HG03139 (cell line): ENCODE results near the gene TBC1D2B.

ENCODE experiments used
- ATAC-seq: cut with Tn5 transposase; IDR thresholded peaks from one replicate; pipeline ENCODE4 v1.9.1; 2021; ENCODE audit not compliant: unreplicated experiment

The TBC1D2B gene

DNA sequence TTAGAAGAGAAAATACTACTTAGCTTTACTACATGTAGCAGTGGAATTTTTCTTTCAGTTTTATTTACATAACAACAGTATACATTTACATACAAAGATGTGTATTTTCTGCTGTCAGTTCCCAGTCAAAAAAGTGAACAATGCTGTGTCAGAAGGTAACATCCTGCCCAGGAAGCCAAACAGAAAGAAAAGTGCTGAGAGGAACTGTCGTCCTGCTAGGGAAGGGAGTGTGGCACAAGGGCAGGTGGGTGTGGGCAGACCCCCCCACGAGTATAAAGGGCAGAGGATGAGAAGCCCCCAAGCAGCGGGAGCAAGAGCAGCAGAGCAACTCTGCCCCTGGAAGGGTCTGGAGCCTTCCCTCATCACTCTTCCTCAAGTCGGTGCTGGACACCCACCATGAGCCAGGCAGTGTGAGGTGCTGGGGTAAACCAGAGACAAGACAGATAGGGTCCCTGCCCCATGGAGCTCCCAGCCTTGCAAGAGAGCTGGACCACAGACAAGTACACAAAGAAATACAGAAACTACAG, 39.7 kb downstream of the TBC1D2B start:
- ATAC-seq = no peak

DNA sequence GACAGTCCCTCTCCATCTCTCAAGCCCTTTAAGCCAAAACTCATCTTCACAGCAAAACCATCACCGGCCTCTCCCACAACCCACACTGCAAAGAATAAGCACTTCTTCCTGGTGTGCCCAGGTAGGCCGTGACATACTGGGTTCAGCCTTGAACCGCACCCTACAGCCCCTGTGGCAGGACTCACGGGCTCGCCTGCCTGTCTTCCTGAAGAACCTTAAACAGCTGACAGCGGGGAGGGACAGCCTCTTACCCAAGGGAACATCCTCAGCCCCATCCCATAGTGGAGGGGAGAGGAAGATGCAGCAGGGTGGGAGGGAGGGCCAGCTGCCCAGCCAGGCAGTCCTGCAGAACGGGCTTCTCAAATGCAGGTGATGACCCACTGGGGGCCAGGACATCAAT, 40.2 kb downstream of the TBC1D2B start:
- ATAC-seq = no peak

GRCh38 chr15:78035861-78036476, 41.5 kb downstream of the TBC1D2B start:
- ATAC-seq = no peak

GRCh38 chr15:78035321-78035751, 42.2 kb downstream of the TBC1D2B start:
- no peak for ATAC-seq

GRCh38 chr15:78034495-78035191, 42.9 kb downstream of the TBC1D2B start:
- peak; percentile 73 for ATAC-seq

GRCh38 chr15:78033864-78034263, 43.6 kb downstream of the TBC1D2B start:
- ATAC-seq = no peak

GRCh38 chr15:78032671-78033070, 44.8 kb downstream of the TBC1D2B start:
- no peak for ATAC-seq

DNA sequence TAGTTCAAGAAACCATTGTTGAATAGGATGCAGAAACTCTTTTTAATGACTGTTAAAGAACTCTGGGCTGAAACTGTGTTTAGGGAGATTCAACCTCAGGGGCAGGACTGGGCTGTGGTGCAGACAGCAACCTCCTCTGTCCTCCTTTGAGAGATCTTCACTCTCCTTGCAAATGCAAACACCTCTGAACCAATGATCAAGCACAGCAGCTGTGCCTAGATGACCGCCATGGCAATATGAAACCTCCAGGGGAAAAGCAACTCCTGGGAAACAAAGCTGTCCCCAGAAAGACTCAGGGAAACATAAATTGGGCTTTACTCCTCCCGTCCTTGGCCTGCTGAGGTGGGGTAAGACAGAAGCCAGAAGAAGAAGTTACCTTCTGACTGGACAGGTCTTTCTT, 52.6 kb downstream of the TBC1D2B start:
- ATAC-seq = no peak

DNA sequence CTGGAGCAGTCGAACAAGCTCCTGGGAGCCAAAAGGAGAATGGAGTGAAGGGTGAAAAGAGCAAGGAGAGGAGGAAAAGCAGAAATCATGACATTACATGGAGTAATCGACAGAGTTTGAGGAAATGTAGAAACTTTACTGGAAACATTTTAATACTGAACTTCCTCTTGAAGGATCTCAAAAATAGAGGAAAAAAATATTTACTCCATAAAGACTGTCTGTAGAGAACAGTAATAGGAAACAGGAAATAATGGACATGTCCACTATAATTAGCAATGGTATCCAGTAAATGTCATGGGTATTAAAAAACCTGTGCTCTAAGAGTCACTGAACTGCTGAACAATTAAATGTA, 53.0 kb downstream of the TBC1D2B start:
- no peak for ATAC-seq

- ATAC-seq = no peak
Observed at GRCh38 chr15:78023865-78024518, 53.5 kb downstream of the TBC1D2B start.

DNA sequence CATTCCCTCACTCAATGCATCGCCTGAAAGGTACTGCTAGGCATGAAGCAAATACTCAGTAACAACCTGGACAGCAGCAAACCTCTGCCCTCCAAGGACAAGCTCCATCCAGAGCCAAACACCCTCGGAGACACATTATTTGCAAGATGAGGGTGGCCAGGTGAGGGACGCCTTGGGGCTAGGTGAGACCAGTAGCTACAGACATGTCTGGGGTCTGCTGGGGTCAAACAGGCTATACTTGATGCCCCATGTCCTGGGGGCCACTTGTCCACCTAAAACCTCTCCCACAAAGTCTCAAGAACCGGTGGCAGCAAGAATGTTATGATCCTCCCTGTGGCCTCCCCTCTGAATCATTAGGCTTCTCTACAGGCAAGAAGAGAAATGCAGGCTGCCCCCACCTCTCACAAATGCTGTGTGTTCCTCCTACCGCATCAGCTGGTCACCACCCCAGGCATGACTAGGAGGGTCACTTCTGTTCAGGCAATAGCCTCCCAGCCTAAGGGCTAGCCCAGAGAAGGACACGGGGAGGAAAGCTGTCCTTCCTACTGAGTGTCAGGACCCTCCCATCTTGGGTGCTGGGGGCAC, 54.3 kb downstream of the TBC1D2B start:
- ATAC-seq = no peak

GRCh38 chr15:78021761-78022160, 55.8 kb downstream of the TBC1D2B start:
- no peak for ATAC-seq

- ATAC-seq = no peak
Observed at GRCh38 chr15:78020007-78020406, 57.5 kb downstream of the TBC1D2B start.

DNA sequence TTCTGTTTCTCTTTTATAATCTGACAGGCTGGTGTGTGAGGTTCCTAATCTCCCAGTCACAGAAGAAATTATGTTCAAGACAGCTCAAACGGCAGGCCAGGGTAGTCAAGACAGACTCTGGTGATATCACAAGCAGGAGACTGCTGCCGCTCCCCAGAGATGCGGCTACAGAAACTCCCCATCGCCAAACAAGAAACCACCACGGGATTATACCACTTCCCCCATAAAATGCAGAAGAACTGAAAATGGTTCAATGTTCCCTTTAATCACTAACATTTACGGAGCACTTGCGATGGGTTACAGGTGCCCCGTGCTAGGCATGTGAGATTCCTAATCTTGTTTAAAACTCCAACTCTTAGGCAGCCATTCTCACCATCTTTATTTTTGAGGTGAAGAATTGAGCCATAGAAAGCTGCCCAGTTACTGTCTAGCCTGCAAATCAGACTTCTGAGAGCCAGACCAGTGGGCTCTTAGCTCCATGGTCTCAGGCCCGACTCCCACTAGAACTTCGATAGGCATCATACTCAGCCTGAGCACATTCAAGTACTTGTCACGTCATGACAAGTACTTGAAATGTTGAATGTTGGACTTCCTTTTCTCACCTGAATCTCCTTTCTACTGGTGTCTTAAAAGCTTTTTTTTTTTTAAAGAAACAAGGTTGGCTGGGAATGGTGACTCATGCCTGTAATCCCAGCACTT, 58.4 kb downstream of the TBC1D2B start:
- no peak for ATAC-seq

DNA sequence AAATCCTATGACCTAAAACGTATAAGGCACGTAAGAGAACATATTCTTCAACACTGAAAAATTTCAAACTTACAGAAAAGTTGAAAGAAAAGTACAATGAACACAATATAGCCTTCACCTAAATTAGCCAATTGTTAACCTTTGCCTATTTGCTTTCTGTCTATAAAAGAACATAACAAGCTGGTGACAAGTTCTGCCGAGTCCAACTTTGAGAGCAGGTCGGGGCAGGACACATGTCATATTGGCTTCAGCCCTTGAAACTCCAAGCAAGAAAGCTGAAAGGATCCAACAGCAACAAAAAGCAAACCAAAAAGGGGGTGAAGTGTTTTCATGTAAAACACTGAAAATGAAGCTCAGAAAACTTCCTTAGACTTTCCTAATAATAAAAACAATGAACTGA, 59.1 kb downstream of the TBC1D2B start:
- ATAC-seq = no peak

GRCh38 chr15:78016860-78017259, 60.7 kb downstream of the TBC1D2B start:
- ATAC-seq = no peak

DNA sequence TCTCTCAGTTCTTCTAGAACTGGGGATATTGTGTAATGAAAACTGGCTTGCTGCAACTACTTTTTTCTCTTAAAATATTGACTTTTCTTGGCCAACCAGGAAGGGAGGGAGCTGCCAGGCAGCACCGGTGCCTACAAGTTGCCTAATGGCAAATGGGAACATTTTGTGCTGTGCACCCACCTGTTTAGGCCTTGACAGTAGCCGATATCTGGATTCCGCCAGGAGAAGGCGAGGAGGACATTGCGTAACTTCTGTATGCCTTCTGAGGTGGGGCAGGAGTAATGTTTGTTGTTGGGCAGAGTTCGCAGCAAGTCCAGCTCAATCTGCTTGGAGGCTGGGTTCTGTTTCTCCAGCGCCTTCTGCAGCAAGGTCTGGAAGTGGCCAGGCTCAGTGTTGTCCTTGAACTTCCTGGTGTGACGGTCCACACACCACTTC, 64.9 kb downstream of the TBC1D2B start:
- no peak for ATAC-seq

DNA sequence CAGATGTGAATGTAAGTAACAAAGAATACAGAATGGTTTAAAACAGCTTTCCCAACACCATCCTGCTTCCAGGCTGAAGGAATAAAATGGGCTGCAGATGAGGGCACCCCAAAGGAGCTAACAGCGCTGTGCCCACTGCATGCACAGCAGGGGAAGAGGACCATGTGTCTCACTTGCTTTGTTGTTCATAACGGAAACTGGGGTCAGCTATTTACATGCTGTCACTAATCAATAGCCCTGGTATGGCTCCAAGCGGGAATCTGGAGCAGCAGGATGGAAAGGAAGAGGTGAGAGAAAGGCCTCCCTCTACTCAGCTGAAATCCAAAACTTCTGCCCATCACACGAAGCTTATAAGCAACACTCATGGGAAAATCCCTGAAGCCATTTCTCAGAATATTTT, 67.4 kb downstream of the TBC1D2B start:
- ATAC-seq = no peak

DNA sequence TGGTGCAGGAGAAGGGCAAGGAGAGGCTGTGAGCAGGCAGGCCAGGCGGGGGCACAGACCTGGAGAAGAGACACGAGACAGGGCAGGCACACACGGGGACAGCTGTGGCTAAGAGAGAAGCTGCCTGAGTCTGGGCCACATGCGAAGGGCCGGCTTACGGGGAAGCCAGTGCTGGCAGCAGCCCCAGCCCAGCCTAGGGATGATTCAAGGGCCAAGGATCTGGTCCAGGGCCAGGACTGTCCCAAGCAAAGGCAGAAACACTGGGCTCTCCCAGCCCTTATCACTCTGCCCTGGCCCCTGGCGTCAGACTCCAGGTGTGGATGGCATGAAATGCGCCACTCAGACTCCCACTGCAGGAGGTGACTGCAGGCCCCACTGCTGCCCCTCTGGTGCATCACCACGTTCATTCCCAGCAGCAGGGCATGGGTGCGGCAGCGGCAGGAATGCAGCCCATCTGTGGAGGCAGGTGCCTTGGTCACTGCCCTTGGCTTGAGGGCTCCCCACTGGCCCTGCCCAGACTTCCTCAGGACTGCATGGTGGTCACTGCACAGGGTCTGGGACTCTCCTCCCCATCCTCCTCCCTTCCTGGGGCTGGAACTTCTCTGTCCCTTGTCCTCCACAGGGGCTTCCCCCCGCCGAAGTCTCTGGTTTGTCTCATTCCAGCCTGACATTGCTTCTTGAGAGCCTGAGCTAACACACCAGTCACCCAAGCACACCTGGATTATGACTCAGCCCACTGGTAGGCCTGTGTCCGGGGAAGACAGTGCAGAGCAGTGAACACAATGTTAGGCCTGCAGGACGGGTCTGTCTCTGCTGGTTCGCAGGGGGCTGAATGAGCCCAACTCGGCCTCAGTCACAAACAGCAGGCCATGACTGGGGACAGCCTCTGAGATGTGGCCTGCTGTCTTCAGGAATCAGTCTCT, 69.3 kb downstream of the TBC1D2B start:
- no peak for ATAC-seq
